DND-41 (cell line): ENCODE results near the gene PRSS27.

Source experiments
- ATAC-seq: fragments of 200-7000 bp; cut with Tn5 transposase; 3 replicates; pipeline ENCODE4 v1.9.1; 2021; ENCODE audit warnings: low read depth; ENCODE audit not compliant: insufficient read depth
- DNase-seq: peaks from one replicate; pipeline ENCODE4 v3.0.0-alpha.2; 2020
- H2AFZ ChIP-seq: 2 replicates; pipeline ENCODE4 v1.6.0; 2012; ENCODE audit warnings: low read depth, low read length
- H3K27ac ChIP-seq: 2 replicates; pipeline ENCODE4 v1.5.1; 2012; ENCODE audit warnings: low read length, inconsistent platforms
- H3K27me3 ChIP-seq: fragments of 200-600 bp; sonication (generic); 2 replicates; pipeline ENCODE4 v1.6.0; 2012; ENCODE audit warnings: low read length, mild to moderate bottlenecking, inconsistent platforms; ENCODE audit not compliant: insufficient read depth, poor library complexity
- H3K36me3 ChIP-seq: 2 replicates; pipeline ENCODE4 v1.5.1; 2012; ENCODE audit warnings: low read length, inconsistent platforms; ENCODE audit not compliant: insufficient read depth
- H3K4me1 ChIP-seq: 2 replicates; pipeline ENCODE4 v1.5.1; 2012; ENCODE audit warnings: mild to moderate bottlenecking, low read length; ENCODE audit not compliant: insufficient read depth
- H3K4me2 ChIP-seq: 2 replicates; pipeline ENCODE4 v1.6.0; 2012; ENCODE audit warnings: mild to moderate bottlenecking, moderate library complexity, low read length, inconsistent platforms; ENCODE audit not compliant: insufficient read depth
- H3K4me3 ChIP-seq, 2 experiments: fragments of 200-600 bp in 1 of 2; shearing (Covaris generic) in 1 of 2; 2 replicates each; pipeline ENCODE4 v1.5.1; 2012 to 2016; ENCODE audit warnings: inconsistent platforms in 2 of 2, low read length in 2 of 2, mild to moderate bottlenecking in 2 of 2, low read depth in 1 of 2, moderate library complexity in 1 of 2
- H3K79me2 ChIP-seq: 2 replicates; pipeline ENCODE4 v1.6.0; 2012; ENCODE audit warnings: low read length, inconsistent platforms; ENCODE audit not compliant: insufficient read depth
- H3K9ac ChIP-seq: 2 replicates; pipeline ENCODE4 v1.6.0; 2012; ENCODE audit warnings: low read depth, mild to moderate bottlenecking, inconsistent platforms, low read length, moderate library complexity
- H3K9me3 ChIP-seq: 2 replicates; pipeline ENCODE4 v1.5.1; 2012; ENCODE audit warnings: low read length, moderate library complexity, mild to moderate bottlenecking, inconsistent platforms; ENCODE audit not compliant: insufficient read depth, severe bottlenecking
- H4K20me1 ChIP-seq: 2 replicates; pipeline ENCODE4 v1.6.0; 2012; ENCODE audit warnings: low read length; ENCODE audit not compliant: insufficient read depth
- EZH2 ChIP-seq: IDR thresholded peaks from 3 replicates; pipeline ENCODE4 v1.6.1; 2012; ENCODE audit warnings: borderline replicate concordance, low read depth, mild to moderate bottlenecking, moderate library complexity, low read length, inconsistent platforms; ENCODE audit not compliant: severe bottlenecking
- TF ChIP-seq, protein P1 (sequence below): IDR thresholded peaks from 2 replicates; pipeline ENCODE4 v1.5.1; 2012; ENCODE audit warnings: borderline replicate concordance, low read length, moderate library complexity, mild to moderate bottlenecking; ENCODE audit not compliant: poor library complexity, severe bottlenecking; ENCODE audit errors: extremely low read depth

PRSS27 gene

DNA sequence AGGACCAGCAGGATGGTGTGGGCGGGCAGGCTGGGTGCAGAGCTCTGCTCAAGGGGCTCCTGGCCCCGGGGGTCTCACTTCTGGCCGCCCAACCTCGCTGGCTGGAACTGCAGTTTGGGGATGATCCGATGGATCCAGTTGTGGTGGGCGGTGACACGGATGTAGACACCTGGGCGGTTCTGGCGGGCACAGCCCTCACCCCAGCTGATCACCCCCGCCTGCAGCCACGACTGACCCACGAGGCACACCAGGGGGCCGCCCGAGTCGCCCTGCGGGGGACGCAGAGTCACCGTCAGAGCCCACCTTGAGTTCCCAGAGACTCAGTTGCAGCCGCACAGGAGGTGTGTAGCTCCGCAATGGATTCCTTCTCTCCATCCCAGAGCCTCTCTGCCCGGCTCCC, 7.5 kb downstream of the PRSS27 start:
- Histone ChIP-seq H3K9me3 (no peaks in the 10 kb centered on the region), H3K4me2 (no peak overlapping the region), H2AFZ (no peak overlapping the region), H3K4me1 (peaks cover 19% of the 10 kb centered on the region), H3K9ac (no peak overlapping the region), H4K20me1 (peaks cover 13% of the 10 kb centered on the region), H3K4me3 (no peak overlapping the region), H3K27me3 (no peaks in the 10 kb centered on the region), H3K27ac (no peak overlapping the region), H3K79me2 (no peaks in the 10 kb centered on the region), H3K36me3 (peaks cover 10% of the 10 kb centered on the region)
- DNase-seq (no peak), ATAC-seq (no peak)
- TF ChIP-seq, protein P1, sequence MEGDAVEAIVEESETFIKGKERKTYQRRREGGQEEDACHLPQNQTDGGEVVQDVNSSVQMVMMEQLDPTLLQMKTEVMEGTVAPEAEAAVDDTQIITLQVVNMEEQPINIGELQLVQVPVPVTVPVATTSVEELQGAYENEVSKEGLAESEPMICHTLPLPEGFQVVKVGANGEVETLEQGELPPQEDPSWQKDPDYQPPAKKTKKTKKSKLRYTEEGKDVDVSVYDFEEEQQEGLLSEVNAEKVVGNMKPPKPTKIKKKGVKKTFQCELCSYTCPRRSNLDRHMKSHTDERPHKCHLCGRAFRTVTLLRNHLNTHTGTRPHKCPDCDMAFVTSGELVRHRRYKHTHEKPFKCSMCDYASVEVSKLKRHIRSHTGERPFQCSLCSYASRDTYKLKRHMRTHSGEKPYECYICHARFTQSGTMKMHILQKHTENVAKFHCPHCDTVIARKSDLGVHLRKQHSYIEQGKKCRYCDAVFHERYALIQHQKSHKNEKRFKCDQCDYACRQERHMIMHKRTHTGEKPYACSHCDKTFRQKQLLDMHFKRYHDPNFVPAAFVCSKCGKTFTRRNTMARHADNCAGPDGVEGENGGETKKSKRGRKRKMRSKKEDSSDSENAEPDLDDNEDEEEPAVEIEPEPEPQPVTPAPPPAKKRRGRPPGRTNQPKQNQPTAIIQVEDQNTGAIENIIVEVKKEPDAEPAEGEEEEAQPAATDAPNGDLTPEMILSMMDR: no peak
- no peak for TF ChIP-seq EZH2

DNA sequence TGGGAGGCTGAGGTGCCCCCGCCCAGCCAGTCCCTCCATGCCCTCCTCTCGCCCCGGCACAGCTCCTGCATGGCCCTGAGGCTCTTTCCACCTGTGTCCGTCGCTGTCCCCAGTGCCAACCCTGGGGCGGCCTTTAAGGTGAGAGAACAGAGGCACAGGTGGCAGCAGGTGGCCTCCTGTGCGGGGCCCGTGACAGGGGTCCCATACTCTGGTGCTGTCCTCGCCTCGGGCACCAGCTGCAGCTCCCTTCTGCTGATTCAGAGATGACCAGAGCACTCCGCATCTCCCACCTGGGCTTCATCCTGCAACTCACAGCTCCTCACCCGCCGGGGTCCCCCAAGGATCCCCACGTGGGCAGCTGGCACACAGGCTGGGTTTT, 8.0 kb downstream of the PRSS27 start:
- ATAC-seq (no peak), DNase-seq (no peak)
- Histone ChIP-seq H3K9ac (no peak overlapping the region), H3K27ac (no peak overlapping the region), H3K4me1 (peaks cover 19% of the 10 kb centered on the region), H3K79me2 (no peaks in the 10 kb centered on the region), H4K20me1 (peaks cover 13% of the 10 kb centered on the region), H2AFZ (no peak overlapping the region), H3K27me3 (no peaks in the 10 kb centered on the region), H3K36me3 (peaks cover 15% of the 10 kb centered on the region), H3K4me2 (no peak overlapping the region), H3K4me3 (no peak overlapping the region), H3K9me3 (no peaks in the 10 kb centered on the region)
- TF ChIP-seq, protein P1: no peak
- TF ChIP-seq EZH2: no peak

DNA sequence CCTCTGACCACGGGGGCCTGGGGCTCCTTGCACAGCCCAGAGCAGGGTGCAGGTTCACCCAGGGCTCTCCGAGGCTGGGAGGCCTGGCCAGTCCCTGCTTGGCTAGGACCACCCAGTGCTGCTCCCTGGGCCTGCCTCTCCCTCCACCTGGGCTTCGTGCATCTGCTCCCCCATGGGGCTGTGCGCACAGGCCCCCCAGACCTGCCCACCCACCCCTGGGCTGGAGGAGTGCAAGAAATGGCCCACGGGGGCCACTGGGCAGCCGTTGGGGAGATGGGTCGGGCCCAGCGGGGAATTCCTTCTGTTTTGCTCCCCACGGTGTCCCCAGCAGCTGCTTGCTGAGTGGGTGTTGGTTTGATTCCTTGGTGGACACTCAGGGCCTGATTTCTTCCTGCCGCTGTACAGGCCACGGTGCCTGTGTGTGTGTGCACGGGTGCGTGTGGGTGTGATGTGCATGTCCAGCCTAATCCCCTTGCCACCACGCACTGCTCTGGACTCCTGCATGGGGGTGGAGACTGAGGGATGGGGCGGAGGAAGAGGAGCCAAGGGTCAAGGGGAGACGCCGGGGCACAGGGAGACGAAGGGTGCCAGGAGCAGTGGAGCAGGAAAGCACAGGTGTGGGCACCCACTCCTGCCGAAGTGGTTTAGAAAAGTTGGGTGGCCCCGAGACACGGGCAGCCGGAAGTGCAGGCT, 8.5 kb downstream of the PRSS27 start:
- no peaks in the 10 kb centered on the region for H3K79me2 ChIP-seq
- H2AFZ ChIP-seq: no peak overlapping the region
- H3K9ac ChIP-seq: no peak overlapping the region
- no peak overlapping the region for H3K4me2 ChIP-seq
- no peaks in the 10 kb centered on the region for H3K27me3 ChIP-seq
- H3K27ac ChIP-seq: no peak overlapping the region
- peaks cover 16% of the 10 kb centered on the region for H3K4me1 ChIP-seq
- DNase-seq: no peak
- no peak for TF ChIP-seq EZH2
- TF ChIP-seq, protein P1: no peak
- no peak for ATAC-seq
- H3K4me3 ChIP-seq: no peak overlapping the region
- H3K36me3 ChIP-seq: peaks cover 17% of the 10 kb centered on the region
- H3K9me3 ChIP-seq: no peaks in the 10 kb centered on the region
- peaks cover 13% of the 10 kb centered on the region for H4K20me1 ChIP-seq

DNA sequence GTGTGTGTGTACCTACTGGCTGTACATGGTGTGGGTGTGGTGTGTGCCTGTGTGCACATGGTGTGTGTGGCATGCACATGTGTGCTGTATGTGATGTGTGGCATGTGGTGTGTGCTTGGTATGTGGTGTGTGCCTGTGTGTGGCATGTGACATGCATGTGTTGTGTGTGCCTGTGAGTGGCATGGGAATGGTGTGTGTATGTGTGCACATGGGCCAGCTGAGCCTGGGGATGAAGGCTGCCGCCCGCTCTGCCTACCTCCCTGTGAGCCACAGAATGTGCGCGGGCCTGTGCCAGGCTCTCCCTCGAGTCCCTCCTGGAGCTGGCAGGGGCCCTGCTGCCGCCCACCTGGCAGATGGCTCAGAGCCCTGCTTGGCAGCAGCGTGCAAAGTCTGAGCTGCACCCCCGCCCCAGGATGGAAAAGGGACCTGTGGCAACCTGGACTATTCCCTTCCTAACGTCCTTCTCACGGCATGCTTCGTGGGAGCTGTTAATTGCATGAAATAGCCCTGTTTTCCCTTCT, 9.3 kb downstream of the PRSS27 start:
- H3K9me3 ChIP-seq: no peaks in the 10 kb centered on the region
- no peak overlapping the region for H2AFZ ChIP-seq
- DNase-seq: no peak
- TF ChIP-seq, protein P1: no peak
- TF ChIP-seq EZH2: no peak
- H3K36me3 ChIP-seq: peaks cover 22% of the 10 kb centered on the region
- H4K20me1 ChIP-seq: peaks cover 18% of the 10 kb centered on the region
- H3K4me1 ChIP-seq: peaks cover 9% of the 10 kb centered on the region
- no peak for ATAC-seq
- H3K79me2 ChIP-seq: no peaks in the 10 kb centered on the region
- no peak overlapping the region for H3K4me2 ChIP-seq
- H3K27me3 ChIP-seq: no peaks in the 10 kb centered on the region
- no peak overlapping the region for H3K4me3 ChIP-seq
- H3K27ac ChIP-seq: no peak overlapping the region
- no peak overlapping the region for H3K9ac ChIP-seq
